ENCODE data around the gene MGAT5.

MGAT5 gene

GRCh38 chr2:134490559-134490958 lies 236.7 kb downstream of the MGAT5 start:
- Histone ChIP-seq H3K4me1 (ENCODE audit: control insufficient read depth, insufficient read depth, low read length) (no peaks in the 10 kb centered on the region), H3K27ac (ENCODE audit: low read length) (no peak overlapping the region), H3K36me3 (ENCODE audit: control insufficient read depth in 2 of 2, insufficient read depth in 2 of 2, low read length in 2 of 2) (no peaks in the 10 kb centered on the region), H3K27me3 (ENCODE audit: control insufficient read depth in 1 of 2, insufficient read depth in 2 of 2, low read length in 2 of 2) (no peaks in the 10 kb centered on the region), H3K9me3 (ENCODE audit: control insufficient read depth in 2 of 2, low read length in 2 of 2) (no peaks in the 10 kb centered on the region), H3K9ac (ENCODE audit: low read length in 2 of 2) (no peak overlapping the region), H3K4me3 (ENCODE audit: low read length in 2 of 2) (no peak overlapping the region)

GRCh38 chr2:134491022-134491421 lies 237.2 kb downstream of the MGAT5 start:
- H3K4me1 ChIP-seq (ENCODE audit: control insufficient read depth, insufficient read depth, low read length) = no peaks in the 10 kb centered on the region
- H3K9me3 ChIP-seq (ENCODE audit: control insufficient read depth in 2 of 2, low read length in 2 of 2) = no peaks in the 10 kb centered on the region
- H3K27ac ChIP-seq (ENCODE audit: low read length) = no peak overlapping the region
- H3K27me3 ChIP-seq (ENCODE audit: control insufficient read depth in 1 of 2, insufficient read depth in 2 of 2, low read length in 2 of 2) = no peaks in the 10 kb centered on the region
- no peaks in the 10 kb centered on the region for H3K36me3 ChIP-seq (ENCODE audit: control insufficient read depth in 2 of 2, insufficient read depth in 2 of 2, low read length in 2 of 2)
- no peak overlapping the region for H3K4me3 ChIP-seq (ENCODE audit: low read length in 2 of 2)
- H3K9ac ChIP-seq (ENCODE audit: low read length in 2 of 2) = no peak overlapping the region

GRCh38 chr2:134491771-134492441 lies 238.0 kb downstream of the MGAT5 start:
- Histone ChIP-seq H3K9me3 (ENCODE audit: control insufficient read depth in 2 of 2, low read length in 2 of 2) (no peaks in the 10 kb centered on the region), H3K9ac (ENCODE audit: low read length in 2 of 2) (no peak overlapping the region), H3K4me1 (ENCODE audit: control insufficient read depth, insufficient read depth, low read length) (no peaks in the 10 kb centered on the region), H3K27me3 (ENCODE audit: control insufficient read depth in 1 of 2, insufficient read depth in 2 of 2, low read length in 2 of 2) (no peaks in the 10 kb centered on the region), H3K36me3 (ENCODE audit: control insufficient read depth in 2 of 2, insufficient read depth in 2 of 2, low read length in 2 of 2) (no peaks in the 10 kb centered on the region), H3K4me3 (ENCODE audit: low read length in 2 of 2) (no peak overlapping the region), H3K27ac (ENCODE audit: low read length) (no peak overlapping the region)

- no peak overlapping the region for H3K4me3 ChIP-seq (ENCODE audit: low read length in 2 of 2)
- no peaks in the 10 kb centered on the region for H3K9me3 ChIP-seq (ENCODE audit: control insufficient read depth in 2 of 2, low read length in 2 of 2)
- no peak overlapping the region for H3K9ac ChIP-seq (ENCODE audit: low read length in 2 of 2)
- H3K4me1 ChIP-seq (ENCODE audit: control insufficient read depth, insufficient read depth, low read length) = no peaks in the 10 kb centered on the region
- no peaks in the 10 kb centered on the region for H3K36me3 ChIP-seq (ENCODE audit: control insufficient read depth in 2 of 2, insufficient read depth in 2 of 2, low read length in 2 of 2)
- H3K27ac ChIP-seq (ENCODE audit: low read length) = no peak overlapping the region
- H3K27me3 ChIP-seq (ENCODE audit: control insufficient read depth in 1 of 2, insufficient read depth in 2 of 2, low read length in 2 of 2) = no peaks in the 10 kb centered on the region
These were observed 239.9 kb downstream of the MGAT5 start for GRCh38 chr2:134493797-134494196.

- no peak overlapping the region for H3K27ac ChIP-seq (ENCODE audit: low read length)
- no peak overlapping the region for H3K4me3 ChIP-seq (ENCODE audit: low read length in 2 of 2)
- H3K36me3 ChIP-seq (ENCODE audit: control insufficient read depth in 2 of 2, insufficient read depth in 2 of 2, low read length in 2 of 2) = no peaks in the 10 kb centered on the region
- H3K9ac ChIP-seq (ENCODE audit: low read length in 2 of 2) = no peak overlapping the region
- H3K4me1 ChIP-seq (ENCODE audit: control insufficient read depth, insufficient read depth, low read length) = no peaks in the 10 kb centered on the region
- no peaks in the 10 kb centered on the region for H3K9me3 ChIP-seq (ENCODE audit: control insufficient read depth in 2 of 2, low read length in 2 of 2)
- no peaks in the 10 kb centered on the region for H3K27me3 ChIP-seq (ENCODE audit: control insufficient read depth in 1 of 2, insufficient read depth in 2 of 2, low read length in 2 of 2)
These were observed 244.8 kb downstream of the MGAT5 start for GRCh38 chr2:134498654-134499053.

GRCh38 chr2:134499307-134499926 lies 245.5 kb downstream of the MGAT5 start:
- Histone ChIP-seq H3K27ac (ENCODE audit: low read length) (no peak overlapping the region), H3K9ac (ENCODE audit: low read length in 2 of 2) (no peak overlapping the region), H3K4me3 (ENCODE audit: low read length in 2 of 2) (no peak overlapping the region)

GRCh38 chr2:134500211-134500935 lies 246.5 kb downstream of the MGAT5 start:
- Histone ChIP-seq H3K9me3 (ENCODE audit: control insufficient read depth in 2 of 2, low read length in 2 of 2) (no peaks in the 10 kb centered on the region), H3K36me3 (ENCODE audit: control insufficient read depth in 2 of 2, insufficient read depth in 2 of 2, low read length in 2 of 2) (no peaks in the 10 kb centered on the region), H3K9ac (ENCODE audit: low read length in 2 of 2) (no peak overlapping the region), H3K27me3 (ENCODE audit: control insufficient read depth in 1 of 2, insufficient read depth in 2 of 2, low read length in 2 of 2) (no peaks in the 10 kb centered on the region), H3K4me3 (ENCODE audit: low read length in 2 of 2) (no peak overlapping the region), H3K4me1 (ENCODE audit: control insufficient read depth, insufficient read depth, low read length) (no peaks in the 10 kb centered on the region), H3K27ac (ENCODE audit: low read length) (no peak overlapping the region)

More at GRCh38 chr2:134499307-134499926, 245.5 kb downstream of the MGAT5 start:
- no peaks in the 10 kb centered on the region for H3K27me3 ChIP-seq (ENCODE audit: control insufficient read depth in 1 of 2, insufficient read depth in 2 of 2, low read length in 2 of 2)
- no peaks in the 10 kb centered on the region for H3K36me3 ChIP-seq (ENCODE audit: control insufficient read depth in 2 of 2, insufficient read depth in 2 of 2, low read length in 2 of 2)
- H3K9me3 ChIP-seq (ENCODE audit: control insufficient read depth in 2 of 2, low read length in 2 of 2) = no peaks in the 10 kb centered on the region
- no peaks in the 10 kb centered on the region for H3K4me1 ChIP-seq (ENCODE audit: control insufficient read depth, insufficient read depth, low read length)

- Histone ChIP-seq H3K9ac (ENCODE audit: low read length in 2 of 2) (no peak overlapping the region), H3K4me3 (ENCODE audit: low read length in 2 of 2) (no peak overlapping the region), H3K27me3 (ENCODE audit: control insufficient read depth in 1 of 2, insufficient read depth in 2 of 2, low read length in 2 of 2) (no peaks in the 10 kb centered on the region), H3K27ac (ENCODE audit: low read length) (no peak overlapping the region), H3K4me1 (ENCODE audit: control insufficient read depth, insufficient read depth, low read length) (no peaks in the 10 kb centered on the region), H3K9me3 (ENCODE audit: control insufficient read depth in 2 of 2, low read length in 2 of 2) (no peaks in the 10 kb centered on the region), H3K36me3 (ENCODE audit: control insufficient read depth in 2 of 2, insufficient read depth in 2 of 2, low read length in 2 of 2) (no peaks in the 10 kb centered on the region)
These were observed 247.7 kb downstream of the MGAT5 start for GRCh38 chr2:134501476-134502091.

- no peak overlapping the region for H3K9ac ChIP-seq (ENCODE audit: low read length in 2 of 2)
- H3K27me3 ChIP-seq (ENCODE audit: control insufficient read depth in 1 of 2, insufficient read depth in 2 of 2, low read length in 2 of 2) = no peaks in the 10 kb centered on the region
- no peak overlapping the region for H3K4me3 ChIP-seq (ENCODE audit: low read length in 2 of 2)
- H3K36me3 ChIP-seq (ENCODE audit: control insufficient read depth in 2 of 2, insufficient read depth in 2 of 2, low read length in 2 of 2) = no peaks in the 10 kb centered on the region
- H3K4me1 ChIP-seq (ENCODE audit: control insufficient read depth, insufficient read depth, low read length) = no peaks in the 10 kb centered on the region
- H3K27ac ChIP-seq (ENCODE audit: low read length) = no peak overlapping the region
- no peaks in the 10 kb centered on the region for H3K9me3 ChIP-seq (ENCODE audit: control insufficient read depth in 2 of 2, low read length in 2 of 2)
These were observed 248.2 kb downstream of the MGAT5 start for GRCh38 chr2:134502104-134502503.
